GM20431 (cell line): ENCODE results near the gene LIN7A.

ENCODE experiments used
- in situ Hi-C: fragments of 300-500 bp; cut with MseI, MboI; formaldehyde crosslinking; loops from one replicate; pipeline ENCODE4 v1.15.0; 2020; ENCODE audit warnings: low sequenced_read_pairs; ENCODE audit not compliant: unreplicated experiment

The LIN7A gene

GRCh38 chr12:80770958-80771357 is 166.8 kb downstream of the LIN7A start:
- in situ Hi-C loops = loop anchor here (25.0 kb wide), 2 partner anchors 166 to 284 kb away; partner anchors contain the start of gene LIN7A

DNA sequence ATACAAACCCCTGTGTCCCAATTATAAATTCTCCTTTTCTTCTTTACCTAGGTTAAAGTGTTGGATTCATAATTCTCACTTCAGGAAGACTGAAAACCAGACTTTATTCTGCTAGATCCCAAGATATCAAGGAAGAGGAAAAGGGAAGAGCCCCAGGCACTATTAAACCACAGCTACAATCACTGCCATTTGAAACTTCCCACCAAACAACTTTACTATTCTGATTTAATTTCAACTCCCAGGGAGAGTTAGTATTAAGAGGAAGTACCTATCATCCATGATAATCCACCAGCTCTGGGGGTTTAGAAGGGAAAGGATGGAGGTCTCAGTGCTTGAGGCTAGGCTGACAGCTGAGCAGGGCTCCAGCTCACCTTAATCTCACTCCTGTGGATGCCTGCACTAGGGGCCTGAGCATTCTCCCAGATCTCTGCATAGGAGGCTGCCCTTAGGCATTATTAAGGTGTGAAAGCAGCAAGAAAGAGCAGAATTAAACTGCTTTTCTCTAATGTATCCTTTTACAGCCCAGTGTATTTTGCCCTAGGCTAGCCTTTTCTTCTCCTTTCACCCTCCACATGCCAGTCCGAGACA is 168.1 kb downstream of the LIN7A start:
- in situ Hi-C loops = loop anchor here (25.0 kb wide), 2 partner anchors 168 to 282 kb away; partner anchors contain the start of gene LIN7A

- in situ Hi-C loops = loop anchor here (25.0 kb wide), 2 partner anchors 170 to 280 kb away; partner anchors contain the start of gene LIN7A
Measured at GRCh38 chr12:80766897-80767296, 170.8 kb downstream of the LIN7A start.

GRCh38 chr12:80766210-80766609 is 171.5 kb downstream of the LIN7A start:
- in situ Hi-C loops = loop anchor here (25.0 kb wide), 2 partner anchors 171 to 279 kb away; partner anchors contain the start of gene LIN7A

- in situ Hi-C loops = loop anchor here (25.0 kb wide), 2 partner anchors 173 to 277 kb away; partner anchors contain the start of gene LIN7A
Measured at GRCh38 chr12:80763874-80764273, 173.9 kb downstream of the LIN7A start.

- in situ Hi-C loops = loop anchor here (25.0 kb wide), 2 partner anchors 175 to 275 kb away; partner anchors contain the start of gene LIN7A
Measured at GRCh38 chr12:80761838-80762237, 175.9 kb downstream of the LIN7A start.

DNA sequence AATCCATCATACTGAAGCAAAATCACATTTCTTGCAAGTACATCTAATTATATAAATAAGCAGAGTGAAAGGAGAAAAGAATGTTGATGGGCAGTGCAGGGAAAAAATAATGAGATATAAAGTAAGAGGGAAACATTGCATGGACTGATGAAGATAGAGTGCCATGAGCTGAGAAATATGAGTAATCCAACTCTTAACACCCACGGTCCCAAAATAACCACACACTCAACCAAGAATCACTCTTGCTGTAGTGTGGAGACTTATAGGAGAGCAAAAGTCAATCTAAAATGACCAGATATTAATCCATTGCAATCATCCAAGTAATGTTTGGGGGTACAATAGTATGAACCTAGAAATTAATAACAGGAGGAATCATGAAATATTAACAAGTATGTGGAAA is 180.9 kb downstream of the LIN7A start:
- in situ Hi-C loops = loop anchor here (25.0 kb wide), 2 partner anchors 180 to 270 kb away; partner anchors contain the start of gene LIN7A

GRCh38 chr12:80754274-80754673 is 183.5 kb downstream of the LIN7A start:
- in situ Hi-C loops = loop anchor here (25.0 kb wide), 2 partner anchors 183 to 267 kb away; partner anchors contain the start of gene LIN7A

DNA sequence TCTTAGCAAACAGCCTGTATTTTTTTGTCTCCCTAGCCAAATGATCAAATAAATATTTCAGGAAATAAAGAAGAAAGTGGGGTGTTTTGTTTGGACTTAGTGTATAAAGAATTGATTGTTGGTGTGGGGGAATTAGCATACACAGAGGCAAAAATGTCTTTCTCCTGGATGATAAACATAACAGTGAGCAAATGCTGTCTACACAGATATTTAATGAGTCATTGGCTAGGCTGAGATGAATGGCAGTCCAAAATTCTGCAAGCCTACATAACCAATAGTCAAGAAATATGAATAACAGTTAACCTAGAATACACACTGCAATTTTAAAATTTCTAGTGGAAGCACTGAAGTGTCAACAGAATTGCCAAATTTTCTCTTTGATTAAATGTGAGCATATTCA is 185.3 kb downstream of the LIN7A start:
- in situ Hi-C loops = loop anchor here (25.0 kb wide), 2 partner anchors 185 to 265 kb away; partner anchors contain the start of gene LIN7A

DNA sequence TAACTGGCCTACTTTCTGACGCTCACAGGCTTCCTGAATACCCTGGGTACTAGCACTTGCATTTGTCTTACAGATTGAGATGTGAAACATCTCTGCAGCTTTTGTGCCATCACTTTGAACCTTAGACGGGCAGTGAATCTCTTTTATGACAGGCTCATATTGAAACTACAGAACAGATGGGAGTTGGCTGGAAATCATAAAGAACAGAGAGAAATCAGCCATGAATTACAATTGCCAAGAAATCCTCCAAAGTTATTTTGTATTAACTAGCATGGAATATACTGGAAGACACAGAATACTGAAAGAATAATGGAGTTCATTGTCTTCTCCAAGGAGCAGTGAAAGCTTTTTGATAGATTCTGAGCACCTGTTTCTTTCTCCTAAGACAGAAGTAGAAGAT is 188.3 kb downstream of the LIN7A start:
- in situ Hi-C loops = no loop called here

DNA sequence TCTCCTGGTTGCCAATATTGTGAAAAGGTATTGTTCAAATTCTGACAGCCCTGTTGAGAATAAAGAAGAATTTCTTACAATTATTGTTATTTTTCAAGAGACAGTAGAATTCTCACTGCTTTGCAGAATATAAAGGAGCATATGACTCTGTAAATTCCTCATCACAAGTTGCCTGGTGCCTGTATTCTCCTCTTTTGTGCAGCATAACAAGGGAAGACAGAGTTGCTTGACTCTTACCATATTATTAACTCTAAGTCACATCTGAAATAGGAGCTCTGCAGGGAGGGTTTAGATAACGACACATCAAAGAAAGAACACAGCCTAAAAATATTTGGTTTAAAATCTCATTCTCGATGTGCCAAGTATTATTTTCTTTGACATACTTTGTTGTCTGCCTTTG is 189.9 kb downstream of the LIN7A start:
- in situ Hi-C loops = no loop called here

DNA sequence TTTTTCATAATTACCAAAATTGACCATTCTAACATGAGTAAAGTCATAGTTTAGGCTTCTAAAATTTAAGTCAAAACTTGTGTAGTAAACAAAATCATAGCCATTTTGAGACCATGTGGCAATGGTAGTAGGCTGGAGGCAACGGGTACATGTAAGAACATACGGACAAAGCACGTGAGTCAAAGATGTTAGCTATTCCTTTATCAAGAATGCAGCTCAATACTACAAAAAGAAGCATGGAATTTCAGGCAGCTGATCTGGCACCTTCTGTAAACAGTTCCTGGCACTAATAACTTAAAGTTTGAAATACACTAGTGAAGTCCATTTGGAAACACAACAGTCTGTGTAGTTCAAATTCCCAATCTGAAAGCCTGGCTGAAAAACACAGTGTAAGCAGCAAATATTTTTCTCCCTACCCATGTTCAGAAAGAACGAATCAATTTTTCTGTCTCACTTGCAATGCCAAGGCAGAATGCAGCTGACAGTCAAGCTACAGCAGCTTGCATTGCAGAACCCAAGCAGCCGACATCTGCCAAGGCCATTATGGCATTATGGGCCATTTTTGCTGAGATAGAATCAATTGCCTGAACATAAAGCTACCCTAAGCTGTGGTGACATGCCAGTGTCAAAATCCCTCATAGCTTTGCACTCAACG is 191.8 kb downstream of the LIN7A start:
- in situ Hi-C loops = no loop called here
